DMS 273 (cell line): ENCODE data around the gene PPRC1.

Experiments
- DNase-seq: peaks from one replicate; lab custom pipeline; 2025; ENCODE audit not compliant: unreplicated experiment; lab: John Stamatoyannopoulos, UW

The PPRC1 gene

GRCh38 chr10:102141583-102142107 is 8.8 kb downstream of the PPRC1 start:
- no peak for DNase-seq

GRCh38 chr10:102146971-102147428 is 14.2 kb downstream of the PPRC1 start:
- no peak for DNase-seq

DNA sequence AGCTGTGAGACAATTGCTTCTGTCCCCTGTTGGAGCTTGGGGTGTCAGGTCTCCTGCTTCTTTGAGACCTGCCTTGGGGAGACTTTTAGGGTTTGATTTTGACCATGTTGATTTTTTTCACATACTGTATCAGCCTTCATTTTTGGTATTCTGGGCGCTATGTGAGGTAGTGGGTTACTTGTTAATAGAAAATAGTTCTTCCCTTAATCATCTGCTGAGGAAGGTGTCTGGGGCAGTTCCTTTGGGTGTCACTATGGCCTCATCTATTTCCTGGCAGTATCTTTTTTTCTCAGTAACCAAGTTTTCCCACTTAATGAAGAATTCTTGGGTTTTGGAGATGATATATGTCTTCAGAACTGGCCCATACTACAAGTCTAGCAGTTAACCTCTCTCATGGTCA is 14.7 kb downstream of the PPRC1 start:
- no peak for DNase-seq

DNA sequence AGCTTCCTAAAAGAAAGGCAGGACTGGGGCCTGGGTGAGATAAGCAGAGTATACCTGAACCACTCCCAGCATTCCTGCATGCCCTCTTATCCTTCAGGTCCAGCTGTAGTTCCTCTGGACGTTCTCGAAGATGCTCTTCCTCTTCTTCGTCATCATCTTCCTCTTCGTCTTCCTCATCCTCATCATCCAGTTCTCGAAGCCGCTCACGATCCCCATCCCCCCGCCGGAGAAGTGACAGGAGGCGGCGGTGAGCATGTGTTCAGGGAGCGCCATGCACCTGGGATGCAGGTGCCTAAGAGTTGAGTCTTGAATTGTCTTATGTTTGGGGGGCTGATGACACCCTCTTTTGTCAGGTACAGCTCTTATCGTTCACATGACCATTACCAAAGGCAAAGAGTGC is 15.4 kb downstream of the PPRC1 start:
- DNase-seq = no peak

DNA sequence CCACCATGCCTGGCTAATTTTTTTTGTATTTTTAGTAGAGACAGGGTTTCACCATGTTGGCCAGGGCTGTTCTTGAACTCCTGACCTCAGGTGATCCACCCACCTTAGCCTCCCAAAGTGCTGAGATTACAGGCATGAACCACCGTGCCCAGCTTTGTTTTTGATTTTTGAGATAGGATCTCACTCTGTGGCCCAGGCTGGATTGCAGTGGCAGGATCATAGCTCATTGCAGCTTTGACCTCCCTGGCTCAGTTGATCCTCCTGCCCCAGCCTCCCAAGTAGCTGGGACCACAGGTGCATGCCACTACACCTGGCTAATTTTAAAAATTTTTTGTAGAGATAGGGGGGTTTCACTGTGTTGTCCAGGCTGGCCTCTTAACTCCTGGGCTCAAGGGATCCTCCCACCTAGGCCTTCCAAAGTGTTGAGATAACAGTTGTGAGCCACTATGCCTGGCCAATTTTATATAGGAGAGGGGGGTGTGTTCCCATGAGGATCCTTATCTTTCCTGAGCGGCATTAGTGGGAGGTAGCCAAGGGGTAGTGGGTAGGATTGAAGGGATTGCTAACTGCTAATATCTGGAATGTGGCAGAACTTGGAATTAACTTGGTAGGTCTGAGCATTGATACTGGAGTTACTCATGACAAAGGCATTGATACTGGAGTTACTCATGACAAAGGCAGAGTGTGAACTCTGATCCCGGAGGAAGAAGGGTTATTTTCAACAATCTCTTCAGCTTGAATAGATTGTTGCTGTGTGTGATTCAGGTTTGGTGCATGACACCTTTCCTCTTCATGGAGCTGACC is 18.3 kb downstream of the PPRC1 start:
- no peak for DNase-seq

- DNase-seq = peak; percentile 98
Measured at GRCh38 chr10:102151774-102152544, 19.1 kb downstream of the PPRC1 start, which contains the start of gene NOLC1. Gene NOLC1, plus strand, starts transcription at chr10:102152389. Its CDS starts 22 bp downstream, at chr10:102152411.

GRCh38 chr10:102152545-102152890 is 19.7 kb downstream of the PPRC1 start:
- peak; percentile 53 for DNase-seq

- DNase-seq = no peak
Measured at GRCh38 chr10:102153093-102153620, 20.3 kb downstream of the PPRC1 start.

GRCh38 chr10:102154466-102155116 is 21.8 kb downstream of the PPRC1 start:
- DNase-seq = no peak

DNA sequence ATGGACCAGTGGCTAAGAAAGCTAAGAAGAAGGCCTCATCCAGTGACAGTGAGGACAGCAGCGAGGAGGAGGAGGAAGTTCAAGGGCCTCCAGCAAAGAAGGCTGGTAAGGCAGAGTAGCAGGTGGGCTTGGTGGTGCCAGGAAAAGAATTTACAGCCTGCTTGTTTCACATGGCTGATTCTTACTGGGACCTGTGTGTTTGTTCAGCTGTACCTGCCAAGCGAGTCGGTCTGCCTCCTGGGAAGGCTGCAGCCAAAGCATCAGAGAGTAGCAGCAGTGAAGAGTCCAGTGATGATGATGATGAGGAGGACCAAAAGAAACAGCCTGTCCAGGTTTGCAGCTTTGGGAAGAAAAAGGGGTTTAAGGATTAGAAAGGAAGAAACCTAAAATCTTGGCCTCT is 24.4 kb downstream of the PPRC1 start:
- no peak for DNase-seq

DNA sequence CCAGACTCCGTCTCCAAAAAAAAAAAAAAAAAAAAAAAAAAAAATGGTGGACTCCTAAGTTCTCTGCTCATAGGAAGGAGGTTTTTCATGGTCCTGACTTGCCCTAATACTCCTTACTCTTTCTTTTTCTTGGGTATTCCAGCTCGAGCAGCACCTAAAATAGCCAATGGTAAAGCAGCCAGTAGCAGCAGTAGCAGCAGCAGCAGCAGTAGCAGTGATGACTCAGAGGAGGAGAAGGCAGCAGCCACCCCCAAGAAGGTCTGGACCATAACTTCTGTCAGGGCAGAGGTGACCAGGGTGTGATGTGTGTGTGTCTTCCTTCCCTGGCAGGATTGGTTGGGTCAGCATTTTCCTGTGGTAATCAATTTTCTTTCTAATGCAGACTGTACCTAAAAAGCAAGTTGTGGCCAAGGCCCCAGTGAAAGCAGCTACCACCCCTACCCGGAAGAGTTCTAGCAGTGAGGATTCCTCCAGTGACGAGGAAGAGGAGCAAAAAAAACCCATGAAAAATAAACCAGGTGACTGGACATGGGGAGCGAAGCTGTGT is 26.3 kb downstream of the PPRC1 start:
- no peak for DNase-seq

- DNase-seq = no peak
Measured at GRCh38 chr10:102159831-102160230, 27.0 kb downstream of the PPRC1 start.

DNA sequence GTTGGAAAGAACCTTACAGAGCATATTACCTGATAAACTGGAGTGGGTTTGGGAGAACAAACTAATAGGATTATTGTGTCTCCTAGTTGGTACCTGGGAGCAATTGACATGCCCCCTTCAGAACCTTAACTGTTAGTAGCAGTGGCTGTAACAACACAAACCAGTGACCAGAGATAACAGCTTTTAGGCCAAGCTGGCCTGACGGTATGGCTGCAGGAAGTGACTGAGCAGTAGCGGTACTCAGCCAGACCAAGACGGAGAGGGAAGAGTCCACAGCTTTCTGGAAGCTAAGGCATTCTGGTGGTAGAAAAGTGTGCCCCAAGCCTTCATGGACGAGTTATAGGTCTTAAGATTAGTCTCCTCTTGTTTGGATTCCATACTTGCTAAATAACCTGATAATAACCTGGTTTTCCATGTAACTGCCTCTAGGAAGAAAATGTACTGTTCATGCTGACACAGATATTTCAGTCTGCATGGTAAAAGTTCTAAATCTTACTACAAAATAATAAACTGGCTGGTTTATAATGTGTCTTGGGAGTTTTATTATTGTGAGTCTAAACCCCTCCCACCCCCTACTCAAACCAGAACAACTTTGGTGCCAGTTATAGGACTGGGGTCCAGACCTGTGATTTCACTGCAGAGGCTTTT is 30.6 kb downstream of the PPRC1 start:
- DNase-seq = no peak

- no peak for DNase-seq
Measured at GRCh38 chr10:102167861-102168260, 35.0 kb downstream of the PPRC1 start.

- DNase-seq = no peak
Measured at GRCh38 chr10:102170602-102171001, 37.8 kb downstream of the PPRC1 start.

- no peak for DNase-seq
Measured at GRCh38 chr10:102172288-102172687, 39.4 kb downstream of the PPRC1 start.

DNA sequence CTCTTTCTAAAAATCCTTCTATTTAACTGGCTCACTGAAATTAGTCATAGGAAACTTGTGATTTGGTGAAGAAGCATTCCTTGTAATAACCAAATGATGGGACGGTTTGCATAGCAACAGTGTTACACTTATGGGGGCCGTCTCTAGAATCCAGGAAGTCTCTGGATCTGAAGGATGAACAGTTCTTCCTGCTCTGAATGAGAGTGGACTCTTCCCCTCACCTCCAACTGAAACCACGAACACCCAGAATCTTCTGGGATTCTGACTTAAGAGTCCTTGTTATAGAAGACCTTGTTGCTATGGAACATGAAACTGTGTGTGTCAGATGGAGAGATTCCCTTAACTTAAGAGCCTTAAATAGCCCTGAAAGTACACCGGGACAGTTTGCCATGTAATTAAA is 42.6 kb downstream of the PPRC1 start:
- DNase-seq = no peak

GRCh38 chr10:102184606-102185005 is 51.8 kb downstream of the PPRC1 start:
- no peak for DNase-seq

- no peak for DNase-seq
Measured at GRCh38 chr10:102185272-102185671, 52.4 kb downstream of the PPRC1 start.

- DNase-seq = peak; percentile 39
Measured at GRCh38 chr10:102185811-102186527, 53.1 kb downstream of the PPRC1 start.
